GM19238 (cell line): ENCODE results near the gene GPC6.
"Not testable (repeated sequence)": the region's sequence is repeated elsewhere in the genome, so short reads cannot be mapped to it uniquely, and the experiment has no call there.

Experiments
- DNase-seq: peaks from one replicate; pipeline ENCODE4 v3.0.0; 2011; ENCODE audit warnings: low spot score; ENCODE audit not compliant: insufficient read length

GPC6 gene

GRCh38 chr13:94339116-94339687 lies 1112.6 kb downstream of the GPC6 start:
- no peak for DNase-seq

GRCh38 chr13:94342436-94343242 lies 1116.0 kb downstream of the GPC6 start:
- DNase-seq: no peak

- DNase-seq: no peak
Observed at GRCh38 chr13:94343243-94343585, 1116.6 kb downstream of the GPC6 start.

GRCh38 chr13:94343687-94344086 lies 1117.1 kb downstream of the GPC6 start:
- not testable (repeated sequence) for DNase-seq

GRCh38 chr13:94344126-94344818 lies 1117.7 kb downstream of the GPC6 start:
- no peak for DNase-seq

- DNase-seq: no peak
Observed at GRCh38 chr13:94345374-94346195, 1119.0 kb downstream of the GPC6 start.

GRCh38 chr13:94346261-94347019 lies 1119.8 kb downstream of the GPC6 start:
- no peak for DNase-seq

GRCh38 chr13:94351292-94351990 lies 1124.8 kb downstream of the GPC6 start:
- DNase-seq: no peak

- DNase-seq: no peak
Observed at GRCh38 chr13:94352057-94352456, 1125.5 kb downstream of the GPC6 start.

- no peak for DNase-seq
Observed at GRCh38 chr13:94353167-94353710, 1126.6 kb downstream of the GPC6 start.

- DNase-seq: no peak
Observed at GRCh38 chr13:94359875-94360274, 1133.3 kb downstream of the GPC6 start.

GRCh38 chr13:94362411-94362909 lies 1135.9 kb downstream of the GPC6 start:
- peak; percentile 39 for DNase-seq

GRCh38 chr13:94366677-94367076 lies 1140.1 kb downstream of the GPC6 start:
- no peak for DNase-seq

- no peak for DNase-seq
Observed at GRCh38 chr13:94369972-94370436, 1143.4 kb downstream of the GPC6 start.

GRCh38 chr13:94371855-94372254 lies 1145.2 kb downstream of the GPC6 start:
- DNase-seq: no peak

- no peak for DNase-seq
Observed at GRCh38 chr13:94382517-94382916, 1155.9 kb downstream of the GPC6 start.

GRCh38 chr13:94382960-94383359 lies 1156.4 kb downstream of the GPC6 start:
- no peak for DNase-seq

- DNase-seq: no peak
Observed at GRCh38 chr13:94384231-94384905, 1157.8 kb downstream of the GPC6 start.

- no peak for DNase-seq
Observed at GRCh38 chr13:94387047-94387446, 1160.4 kb downstream of the GPC6 start.
